Activated CD4-positive, alpha-beta T cell treated with anti-CD3 and anti-CD28 coated beads, Interleukin-2, Interleukin-6, amounts not matched to agents 100 ng/mL and 50 ng/mL, durations not matched to agents 16 hours and 8 hours (primary cell): ENCODE results near the gene ZNF423.

Experiments
- DNase-seq: peaks from one replicate; pipeline ENCODE4 v3.0.0-alpha.2; 2020

Gene ZNF423

DNA sequence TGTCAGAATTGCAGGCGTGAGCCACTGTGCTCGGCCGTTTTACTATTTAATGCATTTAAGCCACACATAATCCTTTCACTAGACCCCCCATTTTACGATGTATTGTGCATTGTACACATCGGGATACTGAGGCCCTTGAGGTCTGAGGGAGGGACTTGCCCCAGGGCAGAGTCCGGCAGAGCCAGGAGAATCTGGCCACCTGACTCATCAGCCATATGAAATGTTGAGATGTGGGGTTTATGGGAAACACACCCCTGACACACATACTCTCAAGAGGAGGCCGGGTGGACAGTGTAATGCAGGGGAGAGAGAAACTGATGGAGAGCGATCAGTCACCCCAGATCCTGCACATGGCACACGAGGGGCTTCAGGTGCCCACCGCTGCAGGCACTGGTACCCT, 196.6 kb downstream of the ZNF423 start:
- no peak for DNase-seq

DNA sequence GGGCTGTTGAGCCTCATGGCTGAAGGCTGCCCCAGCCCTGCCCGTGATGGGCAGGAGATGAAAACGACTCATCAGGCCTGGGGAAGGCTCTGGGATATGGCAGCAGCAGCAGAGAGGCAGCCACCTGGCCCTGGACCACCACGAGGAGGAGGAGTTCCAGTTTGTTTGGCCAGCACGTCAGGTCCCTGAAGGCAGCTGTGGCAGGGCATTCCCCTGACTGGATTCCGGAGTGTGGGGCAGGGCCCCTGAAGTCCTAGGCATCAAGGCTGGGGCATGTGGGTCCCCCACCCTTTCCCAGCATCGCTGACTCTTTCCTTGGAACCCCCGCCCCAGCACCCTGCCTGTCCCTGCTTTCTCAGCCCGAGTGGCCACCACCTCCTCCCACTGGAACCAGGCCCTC, 197.4 kb downstream of the ZNF423 start:
- no peak for DNase-seq

DNA sequence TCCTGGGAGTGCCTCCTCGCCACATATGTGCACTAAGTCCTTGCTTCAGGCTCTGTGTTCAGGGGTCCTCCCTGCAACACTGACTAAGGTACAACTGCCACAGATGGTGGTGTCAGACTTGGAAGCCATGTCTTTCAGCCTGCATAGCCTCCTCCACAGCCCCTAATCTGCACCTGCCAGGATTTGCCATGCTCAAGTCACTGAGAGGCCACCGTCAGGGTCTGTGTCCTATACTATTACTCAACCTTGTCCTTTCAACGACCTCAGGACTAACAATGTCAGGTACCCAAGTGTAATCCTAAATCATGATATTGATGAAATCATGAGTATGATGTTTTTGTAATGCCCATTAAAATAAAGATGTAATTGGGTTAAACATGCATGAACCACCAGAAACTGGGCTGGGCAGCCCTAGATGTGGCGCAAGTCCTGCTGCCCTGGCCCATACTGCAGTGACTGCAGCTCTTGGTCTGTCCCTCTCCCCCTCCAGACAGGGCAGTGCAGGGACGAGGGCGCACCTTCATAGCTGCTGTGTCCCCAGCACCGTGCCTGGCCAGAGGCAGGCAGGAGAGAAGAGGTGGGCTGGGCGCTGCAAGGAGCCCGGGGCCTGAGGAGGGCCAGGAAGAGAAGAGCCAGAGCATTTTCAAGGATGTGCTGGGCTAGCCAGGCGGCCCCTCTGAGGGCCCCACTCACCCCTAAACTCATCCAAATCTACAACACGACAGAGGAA, 198.0 kb downstream of the ZNF423 start:
- DNase-seq, result no peak

DNA sequence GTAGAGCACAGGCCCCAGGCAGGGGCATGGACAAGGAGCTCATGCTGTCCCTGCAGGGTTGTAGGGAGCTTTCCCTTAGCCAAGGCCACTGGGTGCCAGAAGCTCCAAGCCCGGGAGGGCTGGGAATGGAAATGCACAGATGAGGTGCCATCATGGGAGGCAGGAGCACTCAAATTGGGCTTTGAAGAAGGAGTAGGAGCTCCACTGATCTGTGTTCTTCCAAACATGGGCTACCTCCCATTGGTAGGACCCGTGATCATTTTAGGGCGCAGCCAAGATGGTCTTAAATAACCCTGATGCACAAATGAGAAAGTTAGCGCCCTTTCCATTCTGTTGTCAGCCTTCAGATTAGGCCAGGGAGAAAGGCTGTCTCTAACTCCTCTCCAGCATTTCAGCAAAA, 201.5 kb downstream of the ZNF423 start:
- no peak for DNase-seq

DNA sequence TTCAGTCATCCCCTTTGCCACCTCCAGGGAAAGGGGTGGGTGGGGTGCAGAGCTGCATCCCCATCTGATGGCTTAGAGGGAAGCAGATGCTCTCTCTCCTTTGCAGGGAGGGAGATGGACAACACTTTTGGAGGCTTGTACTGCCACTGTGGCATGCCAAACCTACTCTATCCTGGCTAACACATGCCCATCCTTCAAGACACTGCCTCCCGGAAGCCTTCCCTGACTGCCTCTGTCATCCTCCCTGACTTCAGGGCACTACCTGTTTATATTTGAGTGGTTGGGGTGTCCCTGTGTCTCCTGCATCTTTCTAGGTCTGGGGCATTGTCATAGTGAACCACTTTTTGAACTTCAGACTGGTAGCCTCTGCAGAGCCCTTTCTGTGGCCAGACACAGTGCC, 202.3 kb downstream of the ZNF423 start:
- DNase-seq, result no peak

DNA sequence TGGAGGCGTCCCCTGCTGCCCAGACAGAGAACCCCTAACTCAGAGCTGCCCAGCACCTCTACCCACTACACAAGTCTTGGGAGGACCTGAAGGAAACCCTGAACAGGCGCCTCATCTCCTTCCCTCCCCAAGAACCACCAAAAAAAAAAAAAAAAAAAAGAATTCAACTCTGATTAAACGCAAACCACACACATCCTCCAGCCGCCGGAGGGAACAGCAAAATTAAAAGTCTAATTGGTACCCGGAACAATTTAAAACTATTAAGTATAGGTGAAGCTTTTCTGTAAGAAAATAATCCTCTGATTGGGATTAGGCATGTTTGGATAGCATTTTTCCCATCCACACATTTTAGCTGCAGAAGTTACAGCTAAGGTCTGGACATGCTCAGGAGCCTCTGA, 202.7 kb downstream of the ZNF423 start:
- no peak for DNase-seq

DNA sequence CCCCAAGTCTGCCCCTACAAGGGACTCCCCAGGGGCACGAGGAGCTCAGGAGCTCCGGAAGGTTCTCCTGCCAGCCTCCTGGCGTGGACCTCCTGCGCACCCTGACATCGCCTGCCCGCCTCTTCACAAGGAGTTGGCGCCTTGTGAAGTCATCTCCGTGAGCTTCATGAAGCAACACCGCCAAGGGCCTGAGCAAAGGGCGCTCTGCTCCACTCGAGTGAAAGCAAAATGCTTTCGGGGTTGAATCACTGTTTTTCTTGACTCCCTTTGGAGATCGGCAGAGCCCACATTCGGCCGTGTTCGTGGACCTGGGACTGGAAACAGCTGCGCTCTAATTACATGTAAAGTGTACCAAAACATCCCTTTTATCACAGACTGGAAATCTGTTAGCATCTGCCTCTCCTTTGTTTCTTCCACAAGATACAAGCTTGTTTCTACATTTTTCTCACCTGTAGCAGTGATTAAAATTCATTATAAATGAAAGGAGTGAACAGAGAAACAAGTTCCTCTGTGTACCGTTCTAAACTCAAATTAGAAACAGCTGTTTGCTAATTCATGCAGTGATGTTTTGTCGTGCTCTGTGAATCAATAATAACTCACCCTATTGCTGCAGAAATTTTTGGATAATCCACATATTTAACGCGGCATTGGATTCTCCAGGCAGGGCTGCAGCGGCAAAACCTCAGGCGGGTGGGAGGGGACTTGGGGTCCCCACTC, 203.3 kb downstream of the ZNF423 start:
- DNase-seq, result no peak

DNA sequence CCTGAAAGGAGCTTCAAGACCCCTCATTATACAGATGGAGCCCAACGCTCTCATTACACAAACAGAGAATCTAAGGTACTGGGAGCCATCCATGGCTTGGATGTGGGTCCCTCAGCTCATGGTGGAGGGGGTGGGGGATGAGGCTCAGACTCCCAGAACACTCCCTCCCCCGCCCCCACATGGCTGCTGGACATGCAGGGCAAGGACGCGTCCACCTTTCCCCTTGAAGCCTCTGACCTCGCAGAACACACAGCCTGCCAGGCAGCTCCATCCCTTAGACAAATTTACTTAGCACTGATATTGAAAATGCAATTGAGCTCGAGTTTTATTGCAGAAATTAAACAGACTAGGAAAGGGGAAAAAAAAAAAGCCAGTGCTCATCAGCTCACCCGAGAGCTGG, 203.9 kb downstream of the ZNF423 start:
- DNase-seq, result no peak

DNA sequence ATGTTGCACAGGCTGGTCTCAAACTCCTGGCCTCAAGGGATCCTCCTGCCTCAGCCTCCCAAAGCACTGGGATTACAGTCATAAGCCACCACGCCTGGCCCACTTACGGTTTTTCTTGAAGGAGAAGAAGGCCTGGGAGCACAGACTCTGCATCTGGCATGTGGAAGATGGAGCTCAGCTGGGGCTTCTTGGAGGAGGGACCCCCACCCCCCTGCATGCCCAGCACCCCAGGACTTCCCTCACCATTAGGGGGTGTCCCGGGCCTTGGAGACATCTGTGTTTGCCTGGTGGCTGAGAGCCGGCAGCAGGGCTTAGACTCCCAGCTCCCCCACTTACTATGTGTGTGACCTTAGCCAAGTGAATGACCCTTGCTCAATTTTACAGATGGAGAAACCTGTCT, 204.7 kb downstream of the ZNF423 start:
- no peak for DNase-seq

DNA sequence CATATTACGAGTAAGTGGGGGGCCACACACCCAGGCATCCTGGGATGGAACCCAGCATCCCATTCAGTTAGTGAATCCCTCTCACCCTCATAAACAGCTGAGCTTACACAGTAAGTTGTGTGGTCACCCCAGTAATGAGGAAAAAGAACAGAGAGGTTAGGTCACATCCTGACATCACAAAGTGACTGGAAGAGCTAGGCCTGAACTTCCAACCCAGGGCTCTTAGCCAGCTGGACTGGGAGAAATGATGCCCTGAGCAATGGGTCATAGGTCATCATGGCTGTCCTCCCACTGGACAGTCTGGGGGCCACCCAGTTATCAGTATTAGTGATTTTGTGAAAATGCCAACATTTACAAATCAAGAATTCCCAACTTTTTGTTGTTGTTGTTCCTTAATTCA, 205.3 kb downstream of the ZNF423 start:
- DNase-seq, result no peak

DNA sequence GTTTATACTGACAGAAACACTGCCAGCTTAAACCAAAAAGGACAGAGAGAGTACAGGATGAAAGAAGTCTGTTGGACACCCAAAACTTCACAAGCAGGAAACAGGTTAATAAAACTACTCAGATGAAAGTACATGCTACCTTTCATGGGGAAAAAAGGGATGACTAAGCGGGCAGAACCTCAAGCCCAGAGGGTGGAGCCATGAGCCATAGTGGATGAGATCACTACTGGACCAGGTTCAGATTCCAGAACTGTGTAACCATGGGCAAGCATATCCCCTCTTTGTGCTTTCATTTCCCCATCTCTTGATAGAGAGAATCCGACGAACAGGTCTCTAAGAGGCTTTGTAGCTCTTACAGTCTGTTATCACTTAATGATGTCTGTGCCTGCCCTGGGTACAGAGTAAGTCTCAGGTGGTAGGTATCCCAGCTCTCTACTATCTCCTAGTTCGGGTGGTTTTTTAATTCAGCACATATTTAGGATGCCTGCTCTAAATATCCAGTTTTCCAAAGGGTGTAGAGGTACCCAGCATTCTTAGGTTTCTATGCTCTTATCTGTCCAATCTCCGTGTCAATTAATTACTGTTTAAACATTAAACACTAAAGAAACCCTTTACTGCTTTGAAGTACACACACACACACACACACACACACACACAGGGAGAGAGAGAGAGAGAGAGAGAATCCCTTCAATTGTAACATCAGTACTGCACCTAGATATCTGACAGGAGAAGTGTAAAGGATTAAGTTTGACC, 206.7 kb downstream of the ZNF423 start:
- no peak for DNase-seq

DNA sequence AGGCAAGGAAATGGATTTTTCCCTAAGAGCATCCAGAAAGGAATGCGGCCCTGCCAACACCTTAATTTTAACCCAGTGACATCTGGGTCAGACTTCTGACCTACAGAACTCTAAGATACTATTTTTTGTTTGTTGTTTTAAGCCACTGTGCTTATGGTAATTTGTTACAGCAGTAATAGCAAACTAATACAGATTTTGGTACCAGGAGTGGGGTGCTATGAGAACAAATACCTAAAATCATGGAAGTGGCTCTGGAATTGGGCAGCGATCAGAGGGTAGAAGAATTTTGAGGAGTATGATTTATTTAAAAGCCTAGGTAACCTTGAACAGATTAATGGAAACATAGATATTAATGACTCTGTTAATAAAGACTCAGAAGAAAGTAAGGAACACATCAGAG, 208.2 kb downstream of the ZNF423 start:
- DNase-seq, result no peak

DNA sequence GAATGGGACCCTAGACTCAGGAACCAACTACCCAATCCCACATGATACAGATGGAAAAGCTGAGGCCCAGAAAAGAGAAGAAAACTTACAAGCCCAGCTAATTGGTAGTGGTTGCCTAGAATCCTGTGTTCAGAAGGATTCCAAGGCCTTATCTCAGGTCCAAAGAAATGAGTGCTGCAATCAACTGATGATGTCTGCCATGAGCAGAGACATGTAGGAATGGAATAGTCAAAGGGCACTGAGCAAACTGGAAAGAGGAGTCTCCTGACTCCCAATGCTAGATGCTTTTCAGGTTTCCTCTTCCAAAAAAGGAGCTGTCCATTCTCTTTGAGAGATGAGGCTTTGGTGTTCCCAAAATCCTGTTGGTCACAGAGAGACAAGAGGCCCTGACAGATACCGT, 210.6 kb downstream of the ZNF423 start:
- DNase-seq, result no peak

DNA sequence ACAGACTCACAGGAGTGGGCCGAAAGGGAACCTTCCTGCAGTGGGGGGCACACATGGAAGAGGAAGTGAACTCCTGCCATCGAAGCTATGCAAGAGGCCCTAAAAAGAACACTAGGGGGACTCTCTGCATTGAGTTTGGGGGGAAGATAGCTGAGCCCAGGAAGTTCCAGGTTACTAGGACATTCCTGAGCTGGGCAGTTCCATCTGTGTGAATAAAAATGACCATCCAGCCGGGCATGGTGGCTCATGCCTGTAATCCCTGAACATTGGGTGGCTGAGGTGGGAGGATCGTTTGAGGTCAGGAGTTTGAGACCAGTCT, 211.8 kb downstream of the ZNF423 start:
- no peak for DNase-seq

DNA sequence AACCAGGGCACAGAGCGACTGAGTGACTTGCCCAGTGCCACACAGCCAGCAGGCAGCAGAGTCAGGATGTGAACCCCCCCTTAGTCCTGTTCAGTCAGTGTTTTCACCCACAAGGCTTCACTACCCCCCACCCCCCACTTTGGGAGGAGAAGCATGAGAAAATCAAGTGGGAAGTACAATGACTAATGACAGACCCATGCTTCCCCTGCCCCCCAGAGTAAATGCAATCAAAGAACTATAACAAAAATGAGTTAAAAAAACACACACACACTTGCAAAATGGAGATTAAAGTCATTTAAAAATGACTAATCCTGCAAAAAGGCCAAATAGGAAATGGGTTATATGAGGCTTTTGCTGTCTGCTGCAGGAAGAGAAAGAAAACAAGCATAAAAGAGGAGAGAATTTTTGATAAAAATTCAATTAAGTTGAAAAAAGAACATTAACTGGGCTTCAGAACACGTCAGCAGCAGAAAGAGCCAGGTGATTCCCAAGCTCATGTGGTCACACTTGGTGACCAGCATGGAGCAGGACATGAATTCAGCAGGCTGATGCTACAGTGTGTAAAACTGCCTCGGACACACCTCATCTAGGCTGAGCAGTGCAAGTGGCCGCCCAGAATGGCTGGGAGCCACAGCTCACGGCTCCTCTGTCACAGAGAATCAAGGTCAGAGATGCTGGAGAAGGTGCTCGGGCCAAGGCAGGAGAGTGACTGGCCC, 212.3 kb downstream of the ZNF423 start:
- DNase-seq, result no peak

DNA sequence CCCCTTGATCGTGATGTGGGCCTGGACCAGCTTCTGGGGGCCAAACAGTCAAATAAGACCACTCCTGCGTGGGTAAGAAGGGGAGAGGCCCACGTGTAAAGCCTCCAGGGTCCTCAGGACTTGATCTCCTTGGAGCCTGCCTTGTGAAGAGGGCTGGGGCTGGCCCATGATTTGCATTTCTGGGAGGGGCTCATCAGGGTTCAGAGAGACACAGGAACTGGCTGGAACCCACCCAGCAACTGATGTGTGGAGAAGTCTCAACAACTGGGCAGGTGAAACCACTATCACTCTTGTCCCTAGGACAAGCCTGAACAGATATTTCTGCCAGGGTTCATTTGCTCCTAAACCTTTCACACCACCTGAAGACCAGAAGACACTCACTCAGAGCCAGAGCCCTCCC, 214.7 kb downstream of the ZNF423 start:
- DNase-seq, result no peak

DNA sequence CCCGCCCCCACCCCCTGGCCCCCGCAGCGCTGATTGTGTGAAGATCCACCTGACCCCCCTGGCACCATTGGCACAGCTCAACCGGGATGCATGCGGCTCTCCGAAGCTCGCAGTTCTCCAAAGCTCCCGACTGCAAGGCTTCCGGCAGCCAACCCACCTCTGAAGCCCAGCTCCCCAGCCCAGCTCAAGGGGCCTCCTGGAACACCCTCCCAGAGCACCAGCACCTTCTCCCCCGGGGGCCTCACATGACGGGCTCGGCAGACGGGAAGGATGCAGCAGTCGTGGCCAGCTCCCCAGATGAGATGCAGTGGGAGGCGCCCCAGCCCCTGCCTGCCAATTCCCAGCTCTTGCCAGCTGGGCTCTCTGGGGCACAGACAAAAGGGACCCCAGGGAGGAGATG, 215.3 kb downstream of the ZNF423 start:
- DNase-seq, result no peak

DNA sequence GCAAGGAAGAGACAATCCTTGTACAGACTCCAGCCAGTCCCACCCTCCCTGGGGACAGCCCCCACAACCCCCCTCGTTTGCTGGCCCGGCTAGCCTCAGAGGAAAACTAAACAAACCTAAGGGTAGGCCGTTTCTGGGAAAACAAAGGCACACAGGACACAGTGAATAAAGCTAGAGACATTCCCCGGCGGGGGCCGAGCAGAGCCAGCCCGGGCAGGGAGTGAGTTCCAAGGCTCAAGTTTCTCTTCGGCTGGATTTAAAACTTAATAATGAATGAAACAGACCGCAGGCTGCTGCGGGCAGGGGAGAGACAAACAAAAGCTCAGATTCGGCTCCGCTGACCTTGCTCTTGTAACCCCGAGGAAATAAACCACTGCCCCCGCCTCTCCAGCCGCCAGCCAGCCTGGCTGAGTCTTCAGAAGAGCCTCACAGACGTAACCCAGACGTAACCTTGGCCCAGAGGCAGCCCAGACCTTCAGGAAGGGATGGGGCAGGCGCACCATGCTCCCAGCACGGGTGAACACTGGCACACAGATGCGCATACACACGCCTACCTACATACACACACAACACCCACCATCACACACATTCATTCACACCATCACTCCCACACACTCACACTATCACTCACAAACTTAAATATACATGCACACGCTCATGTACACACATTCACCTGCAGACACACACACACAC, 216.0 kb downstream of the ZNF423 start:
- no peak for DNase-seq

DNA sequence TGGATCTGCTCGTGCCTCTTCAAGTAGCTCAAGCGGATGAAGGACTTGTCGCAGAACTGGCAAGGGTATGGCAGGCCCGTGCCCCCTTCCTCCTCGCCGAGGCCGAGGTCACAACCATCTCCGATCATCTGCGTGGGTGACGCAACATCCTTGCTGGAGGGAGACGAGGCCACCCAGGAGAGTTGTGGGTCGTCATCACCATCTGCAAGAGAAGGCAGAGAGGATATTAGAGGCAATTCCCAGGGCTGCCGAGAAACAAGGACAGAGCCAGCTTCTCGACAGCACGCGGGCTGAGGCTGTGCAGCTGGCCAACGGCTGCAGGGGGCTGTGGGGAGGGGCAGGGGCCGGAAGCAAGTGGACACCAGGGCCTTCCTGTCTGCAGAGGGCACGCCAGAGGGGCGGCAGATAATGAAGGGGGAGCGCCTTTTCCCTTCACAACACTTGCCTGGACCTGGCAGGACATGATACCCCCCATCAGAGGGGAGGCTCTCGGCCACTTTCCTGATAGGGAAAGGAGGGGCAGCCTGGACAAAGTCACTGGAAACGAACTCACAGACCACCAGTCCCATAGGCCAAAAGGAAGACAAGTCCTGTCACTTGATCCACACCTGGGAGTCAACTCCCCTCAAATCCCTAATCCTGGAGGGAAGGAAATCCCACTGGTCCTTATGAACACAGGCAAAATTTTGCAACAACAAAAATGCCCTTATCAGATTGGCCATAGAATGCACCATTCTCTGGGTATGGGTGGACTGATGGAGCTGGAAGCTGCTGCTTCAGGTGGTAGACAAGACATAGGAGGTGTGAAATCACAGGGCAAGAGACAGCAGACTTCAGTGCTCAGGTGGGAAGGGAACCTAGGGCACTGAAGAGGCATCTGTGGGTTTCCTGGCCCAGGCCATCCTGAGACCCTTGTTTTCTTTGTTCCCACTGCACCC, 217.0 kb downstream of the ZNF423 start:
- no peak for DNase-seq

DNA sequence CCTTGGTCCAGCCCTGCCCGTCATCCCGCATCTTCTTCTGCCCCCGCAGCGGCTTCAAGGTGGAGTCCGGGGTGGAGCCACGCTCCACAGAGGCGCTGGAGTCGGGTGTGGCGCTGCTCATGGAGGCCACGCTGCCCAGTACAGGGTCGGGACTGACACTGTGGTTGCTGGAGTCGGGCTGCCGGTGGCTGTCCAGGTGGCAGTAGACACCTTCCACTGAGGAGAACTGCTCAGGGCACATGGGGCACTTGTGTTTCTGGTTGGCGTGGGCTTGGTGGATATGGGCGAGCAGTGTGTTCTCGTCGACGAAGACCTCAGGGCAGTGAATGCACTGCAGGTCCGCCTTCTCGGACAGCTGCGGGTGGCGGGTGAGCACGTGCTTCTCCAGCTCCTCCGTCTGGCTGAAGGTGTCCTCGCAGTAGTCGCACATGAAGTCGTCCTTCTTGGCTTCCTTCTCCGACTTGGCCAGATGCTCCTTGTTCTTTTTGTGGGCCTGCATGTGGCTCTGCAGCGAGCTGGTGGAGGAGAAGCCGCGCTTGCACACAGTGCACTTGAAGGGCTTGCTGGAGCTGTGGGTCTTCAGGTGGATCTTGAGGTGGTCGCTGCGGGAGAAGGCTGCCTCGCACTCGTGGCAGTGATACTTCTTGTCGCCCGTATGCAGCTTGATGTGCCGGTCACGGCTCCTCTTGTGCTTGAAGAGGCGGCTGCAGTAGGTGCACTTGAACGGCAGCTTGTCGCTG, 217.8 kb downstream of the ZNF423 start:
- no peak for DNase-seq

DNA sequence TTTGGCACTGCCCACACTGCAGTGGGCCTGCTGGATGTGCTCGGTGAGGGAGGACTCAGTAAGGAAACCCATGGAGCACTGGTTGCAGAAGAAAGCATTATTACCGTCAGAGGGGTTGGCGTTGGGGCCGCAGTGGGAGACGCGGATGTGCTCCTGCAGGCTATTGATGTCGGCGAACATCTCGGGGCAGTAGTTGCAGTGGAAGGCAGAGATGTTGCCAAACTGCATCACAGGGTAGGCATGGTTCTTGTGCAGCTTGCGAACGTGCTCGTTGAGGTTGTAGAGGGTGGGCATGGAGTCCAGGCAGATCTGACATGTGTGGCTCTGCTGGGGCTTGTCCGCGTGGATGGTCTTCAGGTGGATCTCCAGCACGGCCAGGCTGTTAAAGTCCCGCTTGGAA, 218.4 kb downstream of the ZNF423 start:
- no peak for DNase-seq
